H9 (cell line): ENCODE results near the gene TMEM198. TPM values are rescaled to one million over a fixed set of nuclear protein-coding genes. Genes with fewer than 3 reads are reported as not detected.

Experiments
- DNase-seq: peaks from one replicate; pipeline ENCODE4 v3.0.0-alpha.2; 2017
- H2AFZ ChIP-seq: one replicate; pipeline ENCODE4 v1.6.1; 2013; ENCODE audit warnings: mild to moderate bottlenecking, low read length, control low read depth, moderate library complexity
- H2AK5ac ChIP-seq: 2 replicates; pipeline ENCODE4 v1.6.1; 2013; ENCODE audit warnings: low read length, control low read depth, mixed read lengths; ENCODE audit not compliant: insufficient read length
- H2BK120ac ChIP-seq: one replicate; pipeline ENCODE4 v1.6.1; 2013; ENCODE audit warnings: low read depth, mild to moderate bottlenecking, low read length, control low read depth, inconsistent platforms; ENCODE audit not compliant: poor library complexity, severe bottlenecking
- H2BK12ac ChIP-seq: 2 replicates; pipeline ENCODE4 v1.6.1; 2013; ENCODE audit warnings: low read length, control low read depth, mixed read lengths, low read depth; ENCODE audit not compliant: insufficient read length
- H2BK15ac ChIP-seq: 2 replicates; pipeline ENCODE4 v1.6.1; 2013; ENCODE audit warnings: low read depth, low read length, control low read depth
- H2BK20ac ChIP-seq: one replicate; pipeline ENCODE4 v1.6.1; 2013; ENCODE audit warnings: low read depth, mild to moderate bottlenecking, low read length, control low read depth, inconsistent platforms; ENCODE audit not compliant: poor library complexity, severe bottlenecking
- H2BK5ac ChIP-seq: 2 replicates; pipeline ENCODE4 v1.6.1; 2013; ENCODE audit warnings: low read length, control low read depth, mixed read lengths; ENCODE audit not compliant: insufficient read length
- H3K14ac ChIP-seq: 2 replicates; pipeline ENCODE4 v1.6.1; 2013; ENCODE audit warnings: low read length, control low read depth; ENCODE audit not compliant: insufficient read depth
- H3K18ac ChIP-seq: 2 replicates; pipeline ENCODE4 v1.6.1; 2013; ENCODE audit warnings: low read depth, mild to moderate bottlenecking, mixed read lengths, low read length, control low read depth; ENCODE audit not compliant: insufficient read length
- H3K23ac ChIP-seq: 2 replicates; pipeline ENCODE4 v1.6.1; 2013; ENCODE audit warnings: low read length, control low read depth, mixed read lengths, low read depth; ENCODE audit not compliant: insufficient read length
- H3K23me2 ChIP-seq: 2 replicates; pipeline ENCODE4 v1.6.1; 2013; ENCODE audit warnings: low read depth, mild to moderate bottlenecking, mixed read lengths, low read length, control low read depth; ENCODE audit not compliant: insufficient read length, poor library complexity, severe bottlenecking
- H3K27ac ChIP-seq: 2 replicates; pipeline ENCODE4 v1.5.1; 2013; ENCODE audit warnings: low read length, control low read depth, mixed read lengths, low read depth; ENCODE audit not compliant: insufficient read length
- H3K27me3 ChIP-seq: 2 replicates; pipeline ENCODE4 v1.6.1; 2013; ENCODE audit warnings: low read length, control low read depth, inconsistent platforms; ENCODE audit not compliant: insufficient read depth
- H3K4ac ChIP-seq: 2 replicates; pipeline ENCODE4 v1.6.1; 2013; ENCODE audit warnings: low read depth, mild to moderate bottlenecking, control low read depth, inconsistent platforms, low read length, moderate library complexity
- H3K4me1 ChIP-seq: 2 replicates; pipeline ENCODE4 v1.6.1; 2013; ENCODE audit warnings: low read length, control low read depth, inconsistent platforms; ENCODE audit not compliant: insufficient read depth
- H3K4me2 ChIP-seq: 2 replicates; pipeline ENCODE4 v1.6.1; 2013; ENCODE audit warnings: low read length, control low read depth, mixed read lengths; ENCODE audit not compliant: insufficient read length, insufficient read depth
- H3K56ac ChIP-seq: 2 replicates; pipeline ENCODE4 v1.6.1; 2013; ENCODE audit warnings: low read depth, mild to moderate bottlenecking, mixed read lengths, low read length, control low read depth; ENCODE audit not compliant: insufficient read length
- H3K79me1 ChIP-seq: 2 replicates; pipeline ENCODE4 v1.6.1; 2013; ENCODE audit warnings: low read depth, mild to moderate bottlenecking, moderate library complexity, low read length, control low read depth, inconsistent platforms; ENCODE audit not compliant: insufficient read depth, poor library complexity, severe bottlenecking
- H3K79me2 ChIP-seq: 2 replicates; pipeline ENCODE4 v1.6.1; 2013; ENCODE audit warnings: low read length, control low read depth, inconsistent platforms; ENCODE audit not compliant: insufficient read depth
- H3K9ac ChIP-seq: 2 replicates; pipeline ENCODE4 v1.6.1; 2013; ENCODE audit warnings: low read length, control low read depth, mixed read lengths; ENCODE audit not compliant: insufficient read length; ENCODE audit errors: extremely low read depth
- H3K9me3 ChIP-seq: one replicate; pipeline ENCODE4 v1.6.1; 2013; ENCODE audit warnings: low read depth, low read length, inconsistent platforms; ENCODE audit not compliant: control insufficient read depth
- H3T11ph ChIP-seq: one replicate; pipeline ENCODE4 v1.6.1; 2013; ENCODE audit warnings: mild to moderate bottlenecking, low read length, control low read depth, inconsistent platforms
- H4K20me1 ChIP-seq: one replicate; pipeline ENCODE4 v1.6.1; 2013; ENCODE audit not compliant: control insufficient read depth, insufficient read length, insufficient read depth
- H4K5ac ChIP-seq: 2 replicates; pipeline ENCODE4 v1.6.1; 2013; ENCODE audit warnings: low read depth, mild to moderate bottlenecking, mixed read lengths, low read length, control low read depth; ENCODE audit not compliant: insufficient read length
- H4K8ac ChIP-seq: replicated peaks from 2 replicates; pipeline ENCODE4 v1.6.1; 2013; ENCODE audit warnings: low read length, control low read depth, mixed read lengths, low read depth; ENCODE audit not compliant: insufficient read length
- H4K91ac ChIP-seq: 2 replicates; pipeline ENCODE4 v1.6.1; 2013; ENCODE audit warnings: low read depth, mild to moderate bottlenecking, moderate library complexity, mixed read lengths, low read length, control low read depth; ENCODE audit not compliant: insufficient read length
- H3K27ac Mint-ChIP-seq, 3 experiments: 2 replicates in 2 of 3; 3 replicates in 1 of 3; pipeline ENCODE4 v1.8.0; 2020 to 2021; ENCODE audit warnings: mixed read lengths in 3 of 3, mild to moderate bottlenecking in 1 of 3, moderate library complexity in 1 of 3
- H3K27me3 Mint-ChIP-seq: 2 replicates; pipeline ENCODE4 v1.8.0; 2021; ENCODE audit warnings: low read depth, mild to moderate bottlenecking, moderate library complexity, mixed read lengths
- H3K36me3 Mint-ChIP-seq, 3 experiments: 2 replicates in 2 of 3; 3 replicates in 1 of 3; pipeline ENCODE4 v1.8.0; 2020 to 2021; ENCODE audit warnings: low read depth in 3 of 3, mixed read lengths in 3 of 3; ENCODE audit not compliant: insufficient read depth in 1 of 3
- H3K4me1 Mint-ChIP-seq, 2 experiments: 2 replicates each; pipeline ENCODE4 v1.8.0; 2020; ENCODE audit warnings: mixed read lengths in 2 of 2
- H3K4me3 Mint-ChIP-seq, 2 experiments: 2 replicates in 1 of 2; 3 replicates in 1 of 2; pipeline ENCODE4 v1.8.0; 2020 to 2021; ENCODE audit warnings: mild to moderate bottlenecking in 2 of 2, mixed read lengths in 2 of 2, moderate library complexity in 1 of 2
- H3K9me3 Mint-ChIP-seq, 2 experiments: 2 replicates in 1 of 2; 3 replicates in 1 of 2; pipeline ENCODE4 v1.8.0; 2020; ENCODE audit warnings: mild to moderate bottlenecking in 2 of 2, mixed read lengths in 2 of 2, moderate library complexity in 1 of 2
- CTCF ChIP-seq: fragments of 200-600 bp; sonication (generic); conservative IDR thresholded peaks from 3 replicates; pipeline ENCODE4 v1.8.0; 2021; ENCODE audit warnings: antibody characterized with exemption, mild to moderate bottlenecking
- WGBS: extraction: QIAGEN DNeasy Blood & Tissue Kit; methylation state at CpG from one replicate; pipeline ENCODE4 v1.1.7; 2013; ENCODE audit warnings: missing lambda C conversion rate, low lambda C conversion rate, mixed read lengths; ENCODE audit not compliant: insufficient read length; ENCODE audit errors: extremely low coverage; 5-methylcytosine and 5-hydroxymethylcytosine counted together
- total RNA-seq: library from RNA; stranded (reverse); gene quantifications from 2 replicates; pipeline ENCODE4 v1.2.1, GENCODE V29; 2021

The TMEM198 gene
- total RNA-seq, 1 experiment from 2014 or later: 7.7 TPM

GRCh38 chr2:219551441-219552381, 7.9 kb downstream of the TMEM198 start:
- H4K20me1 ChIP-seq: no peaks in the 10 kb centered on the region

More at GRCh38 chr2:219551441-219552381, 7.9 kb downstream of the TMEM198 start:
- H3K23ac ChIP-seq: no peak overlapping the region
- peak overlapping the region; percentile 47 for H3K14ac ChIP-seq
- no peaks in the 10 kb centered on the region for H3K9me3 Mint-ChIP-seq
- no peak overlapping the region for H4K8ac ChIP-seq
- no peak for TF ChIP-seq CTCF
- H3K79me2 ChIP-seq: no peaks in the 10 kb centered on the region
- H2BK15ac ChIP-seq: no peak overlapping the region
- no peak overlapping the region for H2BK12ac ChIP-seq
- H3K27ac ChIP-seq: no peak overlapping the region
- H3K36me3 Mint-ChIP-seq: peaks cover 11 to 46% (median 37%) of the 10 kb centered on the region in 3 experiments
- H3K4me1 Mint-ChIP-seq: peaks cover 10 to 18% of the 10 kb centered on the region in 2 experiments
- peak overlapping the region in 2 of 3 experiments; percentile 87 to 93; a peak in 3 of 7 replicates for H3K27ac Mint-ChIP-seq
- peaks cover 3% of the 10 kb centered on the region; the same call in 1 of the 2 replicates for H3K4me1 ChIP-seq
- no peak overlapping the region for H2BK120ac ChIP-seq
- no CpG with 5 or more reads among the region's 54 CpGs for WGBS
- no peak overlapping the region for H3T11ph ChIP-seq
- H3K23me2 ChIP-seq: peaks cover 11% of the 10 kb centered on the region
- no peak overlapping the region for H2BK5ac ChIP-seq
- H3K4ac ChIP-seq: no peak overlapping the region
- H2AFZ ChIP-seq: no peak overlapping the region
- no peak overlapping the region for H3K56ac ChIP-seq
- H3K4me2 ChIP-seq: peak overlapping the region; percentile 83
- H4K5ac ChIP-seq: no peak overlapping the region
- H3K27me3 ChIP-seq: peaks cover 4% of the 10 kb centered on the region; the same call in 1 of the 2 replicates
- H4K91ac ChIP-seq: no peak overlapping the region
- H2BK20ac ChIP-seq: no peak overlapping the region
- H2AK5ac ChIP-seq: no peak overlapping the region
- peak; percentile 94 for DNase-seq
- H3K18ac ChIP-seq: peak overlapping the region; percentile 10
- no peaks in the 10 kb centered on the region for H3K79me1 ChIP-seq
- H3K9me3 ChIP-seq: no peaks in the 10 kb centered on the region
- H3K4me3 Mint-ChIP-seq: peak overlapping the region; percentile 81 to 93
- peak overlapping the region; percentile 15 for H3K9ac ChIP-seq
- peaks cover 43% of the 10 kb centered on the region for H3K27me3 Mint-ChIP-seq
